ENCODE data around the gene KRAS. TPM values are rescaled to one million over a fixed set of nuclear protein-coding genes. Genes with fewer than 3 reads are reported as not detected.
"Not testable (repeated sequence)": the region's sequence is repeated elsewhere in the genome, so short reads cannot be mapped to it uniquely, and the experiment has no call there.

The KRAS gene
- 8.2 and 10.2 TPM in 2 replicates for total RNA-seq (2014; rRNA removed; shearing (Covaris generic))

DNA sequence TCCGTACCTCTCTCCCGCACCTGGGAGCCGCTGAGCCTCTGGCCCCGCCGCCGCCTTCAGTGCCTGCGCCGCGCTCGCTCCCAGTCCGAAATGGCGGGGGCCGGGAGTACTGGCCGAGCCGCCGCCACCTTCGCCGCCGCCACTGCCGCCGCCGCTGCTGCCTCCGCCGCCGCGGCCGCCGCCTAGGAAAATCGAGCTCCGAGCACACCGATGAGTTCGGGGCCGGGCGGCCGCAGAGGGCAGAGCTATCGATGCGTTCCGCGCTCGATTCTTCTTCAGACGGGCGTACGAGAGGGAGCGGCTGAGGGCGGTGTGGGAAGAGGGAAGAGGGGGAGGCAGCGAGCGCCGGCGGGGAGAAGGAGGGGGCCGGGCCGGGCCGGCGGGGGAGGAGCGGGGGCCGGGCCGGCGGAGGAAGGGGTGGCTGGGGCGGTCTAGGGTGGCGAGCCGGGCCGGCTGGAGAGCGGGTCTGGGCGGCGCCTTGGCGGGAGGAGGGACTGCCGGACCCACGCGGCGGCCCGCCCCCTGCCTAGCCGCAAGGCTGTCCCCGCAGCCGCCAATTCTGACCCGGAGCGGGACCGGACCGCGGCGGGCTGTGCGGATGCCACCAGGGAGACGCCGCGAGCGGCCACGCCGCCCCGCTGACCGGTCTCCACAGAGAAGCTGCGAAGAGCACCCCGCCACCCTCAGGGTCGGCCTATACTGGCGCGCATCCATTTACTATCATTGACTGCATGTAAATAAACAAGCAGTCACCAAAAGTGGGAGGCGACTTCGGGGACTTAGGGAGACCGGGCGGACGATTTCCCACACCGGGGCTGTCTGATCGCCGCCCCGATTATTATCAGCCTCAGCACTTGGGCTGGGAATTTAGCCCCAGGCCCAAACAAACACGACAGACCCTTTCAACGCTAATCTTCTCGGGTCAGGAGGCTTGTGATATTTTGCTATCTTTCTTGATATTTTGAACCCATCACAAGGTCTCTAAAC is at the start of gene KRAS:
Gene KRAS (minus strand): TSS at position 186 of the 987 bp plus-strand sequence.
- DNase-seq (ENCODE audit: low spot score) = peak; percentile 98

DNA sequence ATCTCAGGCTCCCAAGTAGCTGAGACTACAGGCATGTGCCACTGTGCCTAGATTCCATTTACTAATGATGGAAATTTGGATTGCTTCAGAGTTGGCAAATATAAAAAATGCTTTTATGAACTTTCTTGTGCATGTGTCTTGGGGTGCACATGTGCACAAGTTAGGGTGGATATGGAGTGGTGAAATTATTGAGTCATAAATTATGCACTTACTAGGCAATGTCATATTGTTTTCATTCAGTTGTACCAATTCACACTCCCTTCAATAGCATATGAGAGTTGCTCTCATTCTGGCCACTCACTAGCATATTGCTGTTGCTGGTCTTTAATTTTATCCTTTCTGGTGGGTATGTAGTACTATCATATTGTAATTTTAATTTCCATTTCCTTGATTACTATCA is 45.7 kb upstream of the KRAS start:
- no peak for DNase-seq (ENCODE audit: low spot score)

DNA sequence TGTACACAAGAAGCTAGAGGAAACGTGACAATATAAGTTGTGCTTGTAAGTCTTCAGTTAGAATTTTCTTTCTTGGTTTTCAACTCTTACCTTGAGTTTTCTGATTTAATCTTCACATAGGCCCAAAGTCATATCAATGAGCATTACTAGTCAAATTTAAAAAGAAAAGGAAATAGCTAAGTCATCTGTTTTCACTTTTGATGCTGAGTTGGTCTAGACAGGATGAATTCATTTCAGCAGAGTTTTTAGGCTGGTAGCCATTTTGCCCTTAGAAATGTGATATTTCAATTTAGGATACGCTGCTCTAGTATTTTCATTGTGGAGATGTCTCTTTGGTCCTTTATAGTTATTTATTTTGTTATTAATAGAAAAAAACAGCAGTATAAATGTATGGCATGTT is 44.6 kb upstream of the KRAS start:
- no peak for DNase-seq (ENCODE audit: low spot score)

DNA sequence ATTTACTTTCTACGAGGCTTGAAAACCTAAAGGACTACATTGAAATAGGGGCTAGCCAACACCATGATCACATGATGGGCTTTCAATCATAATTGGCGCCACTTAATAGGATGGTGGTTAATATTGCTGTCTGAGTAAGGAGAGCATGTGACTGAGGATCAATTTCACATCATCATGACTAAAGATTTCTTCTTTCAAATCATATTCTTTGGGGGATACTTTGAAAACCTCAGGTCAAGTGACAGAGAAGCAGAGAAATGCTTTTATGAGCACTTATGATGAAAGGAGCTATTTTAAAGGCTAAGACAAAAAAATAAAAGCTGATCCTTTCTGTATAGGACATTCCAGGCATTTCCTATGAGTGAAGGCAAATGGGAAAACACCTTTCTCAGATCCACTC is 42.9 kb upstream of the KRAS start:
- DNase-seq (ENCODE audit: low spot score) = no peak

DNA sequence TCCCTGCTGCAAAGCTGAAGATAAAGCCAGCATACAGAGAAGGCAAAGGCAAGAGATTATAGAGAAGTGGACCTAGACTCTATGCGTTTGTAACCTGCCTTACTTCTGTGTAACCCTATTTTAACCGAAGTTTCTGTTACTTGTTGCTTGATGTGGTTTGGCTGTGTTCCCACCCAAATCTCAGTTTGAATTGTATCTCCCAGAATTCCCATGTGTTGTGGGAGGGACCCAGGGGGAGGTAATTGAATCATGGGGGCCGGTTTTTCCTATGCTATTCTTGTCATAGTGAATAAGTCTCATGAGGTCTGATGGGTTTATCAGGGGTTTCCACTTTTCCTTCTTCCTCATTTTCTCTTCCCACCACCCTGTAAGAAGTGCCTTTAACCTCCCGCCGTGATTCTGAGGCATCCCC is 42.1 kb upstream of the KRAS start:
- DNase-seq (ENCODE audit: low spot score) = not testable (repeated sequence)

DNA sequence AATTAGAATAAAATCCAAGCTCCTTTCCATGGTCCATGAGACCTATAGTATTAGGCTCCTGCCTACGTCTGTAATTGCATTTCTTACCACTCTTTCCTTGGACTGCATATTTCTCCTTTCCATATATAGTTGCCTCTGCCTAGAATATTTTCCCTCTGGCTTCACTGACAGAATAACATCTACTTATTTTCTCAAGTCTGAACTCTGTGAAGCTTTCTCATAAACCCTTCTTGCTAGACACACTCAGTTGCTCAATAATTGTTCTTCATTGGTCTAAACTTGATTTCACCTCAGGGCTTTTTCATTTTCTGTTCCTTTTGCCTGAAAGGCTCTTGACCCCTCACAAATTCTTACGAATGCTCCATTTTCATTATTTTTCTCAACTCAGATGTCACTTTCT is 36.9 kb upstream of the KRAS start:
- no peak for DNase-seq (ENCODE audit: low spot score)

DNA sequence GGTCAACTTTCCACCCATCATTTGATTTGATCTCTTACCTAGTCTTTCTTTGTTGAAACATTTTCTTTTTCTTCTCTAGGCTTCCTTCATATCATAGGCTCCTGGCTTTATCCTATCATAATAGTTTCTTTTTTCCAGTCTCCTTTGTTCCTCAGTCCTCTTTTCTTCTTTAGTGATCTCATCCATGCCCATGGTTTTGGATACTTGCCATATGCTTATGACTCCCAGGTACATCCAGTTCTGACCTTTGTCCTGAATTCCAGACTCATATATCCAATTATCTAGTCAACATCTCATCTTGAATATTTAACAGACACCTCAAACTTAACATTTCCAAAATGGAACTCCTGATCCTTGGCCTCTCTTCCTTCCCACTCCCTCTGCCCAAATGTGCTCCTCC is 36.1 kb upstream of the KRAS start:
- DNase-seq (ENCODE audit: low spot score) = no peak

DNA sequence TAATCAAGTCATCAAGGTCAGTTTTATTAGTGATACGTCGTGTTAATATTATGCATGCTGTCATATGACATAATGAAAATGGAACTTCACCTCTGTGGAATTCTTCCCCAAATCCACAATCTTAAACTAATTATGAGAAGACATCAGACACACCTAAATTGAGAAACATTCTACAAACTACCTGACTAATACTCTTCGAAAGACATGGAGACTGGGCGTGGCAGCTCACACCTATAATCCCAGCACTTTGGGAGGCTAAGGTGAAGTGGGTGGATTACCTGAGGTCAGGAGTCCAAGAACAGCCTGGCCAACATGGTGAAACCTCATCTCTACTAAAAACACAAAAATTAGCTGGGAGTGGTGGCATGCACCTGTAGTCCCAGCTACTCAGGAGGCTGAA is 33.3 kb upstream of the KRAS start:
- no peak for DNase-seq (ENCODE audit: low spot score)

DNA sequence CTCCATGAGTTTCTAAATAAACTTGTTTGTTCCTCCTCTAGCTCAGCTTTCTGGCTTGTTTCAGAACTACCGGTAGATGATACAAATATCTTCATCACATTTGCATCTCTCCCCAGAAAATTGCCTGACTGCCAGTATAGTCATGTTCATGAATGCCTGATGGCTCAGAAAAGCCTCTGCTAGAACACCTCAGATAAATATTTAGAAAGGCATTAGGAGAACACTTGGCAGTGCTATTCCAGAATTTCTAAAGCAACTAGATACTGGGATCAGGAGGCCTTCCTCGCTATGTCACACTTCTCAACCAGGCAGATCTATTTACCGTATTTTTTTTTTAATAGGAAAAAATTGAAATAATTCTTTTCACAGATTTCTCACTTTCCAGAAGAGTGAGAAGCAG is 32.3 kb upstream of the KRAS start:
- no peak for DNase-seq (ENCODE audit: low spot score)

DNA sequence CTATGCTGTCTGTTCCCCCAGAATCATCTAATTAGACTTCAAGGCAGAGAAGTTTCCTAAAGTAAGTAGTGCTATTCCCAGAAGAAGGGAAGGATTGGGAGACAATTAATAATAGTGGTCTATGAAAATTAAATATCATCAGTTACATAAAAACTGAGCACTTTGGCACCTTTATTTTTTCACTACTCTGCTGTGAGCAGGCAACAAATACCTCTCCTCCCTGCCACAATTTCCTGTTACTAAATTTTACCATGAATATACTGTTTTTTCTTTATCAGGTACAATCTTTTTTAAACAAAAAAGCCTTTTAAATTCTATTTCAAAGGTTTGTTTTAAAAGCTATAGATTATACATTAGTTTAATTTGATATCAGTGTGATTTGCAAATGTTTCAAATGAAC is 29.4 kb upstream of the KRAS start:
- no peak for DNase-seq (ENCODE audit: low spot score)

DNA sequence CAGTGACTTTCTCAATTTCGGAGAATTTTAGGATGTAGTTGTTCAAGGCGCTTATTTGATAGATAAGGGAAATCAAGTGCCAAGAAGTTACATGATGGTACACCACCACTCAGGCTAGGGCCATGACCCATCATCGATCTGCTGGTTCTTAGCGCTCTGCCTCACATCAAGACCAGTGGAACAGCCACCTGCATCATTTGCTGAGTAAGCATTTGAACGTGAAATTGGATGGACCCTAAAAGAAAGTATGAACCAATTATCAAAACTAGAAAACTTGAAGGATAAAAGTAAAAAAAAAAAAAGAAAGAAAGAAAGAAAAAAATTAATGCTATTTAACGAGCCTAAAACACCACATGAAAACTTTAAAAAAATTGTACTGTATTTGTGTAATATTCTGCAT is 27.5 kb upstream of the KRAS start:
- no peak for DNase-seq (ENCODE audit: low spot score)

DNA sequence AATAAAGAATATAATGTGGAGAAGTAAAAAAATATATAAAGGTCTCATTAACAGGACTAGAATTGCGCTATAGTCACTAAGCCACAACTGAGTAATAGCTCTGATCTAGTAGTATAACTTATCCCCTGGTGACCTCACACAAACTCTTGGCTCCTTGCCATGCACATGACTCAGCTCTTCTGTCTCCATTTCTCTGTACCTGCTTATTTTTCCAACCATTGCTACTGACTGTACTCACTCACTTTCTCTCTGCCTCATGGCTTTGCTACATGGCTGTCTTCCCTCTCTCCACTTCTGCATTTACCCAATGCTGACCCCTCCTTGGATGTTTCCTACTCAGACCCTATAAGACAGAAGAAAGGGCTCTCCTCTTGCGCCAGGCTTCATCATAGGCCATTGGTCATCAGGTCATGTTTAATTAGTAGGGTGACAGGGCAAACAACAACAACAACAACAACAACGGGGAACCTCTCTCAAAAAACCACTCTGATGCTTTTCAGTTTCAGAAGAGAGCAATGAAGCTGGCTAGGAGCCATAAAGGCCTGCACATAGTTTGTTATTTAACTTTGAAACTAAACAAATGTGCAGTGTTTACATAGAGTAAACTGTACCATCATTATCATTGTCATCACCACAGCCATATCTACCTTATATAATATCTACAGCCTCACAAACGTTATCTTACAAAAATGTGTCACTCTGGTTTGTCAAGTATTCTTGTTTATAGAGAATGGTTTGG is 25.6 kb upstream of the KRAS start:
- DNase-seq (ENCODE audit: low spot score) = peak; percentile 77

DNA sequence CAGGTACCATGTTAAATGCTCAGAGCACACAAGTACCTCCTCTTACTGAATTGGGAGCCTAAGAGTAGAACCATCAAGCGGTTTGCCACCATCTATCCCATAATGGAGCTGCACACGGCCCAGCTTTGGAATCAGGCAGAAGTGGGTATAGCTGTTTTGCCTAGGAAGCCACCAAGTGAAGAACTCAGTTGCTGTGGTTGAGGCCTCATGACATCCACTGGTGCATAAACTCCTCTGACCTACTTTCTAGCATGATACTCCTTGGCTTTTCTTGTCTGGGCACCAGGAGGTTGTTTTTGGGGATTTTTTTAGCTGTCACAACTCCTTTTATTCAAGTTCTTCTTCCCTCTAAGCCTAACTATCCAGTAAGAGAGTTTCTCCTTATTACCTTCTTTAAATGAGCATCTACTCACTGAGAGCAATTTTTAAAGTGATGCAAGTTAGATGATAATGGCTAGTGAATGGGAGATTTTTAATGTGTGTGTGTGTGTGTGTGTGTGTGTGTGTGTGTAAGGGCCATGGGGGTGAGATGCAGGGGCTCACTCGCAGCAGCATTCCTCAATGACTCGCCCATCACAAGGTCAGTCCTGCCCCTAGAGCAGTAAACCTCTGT is 20.9 kb upstream of the KRAS start:
- no peak for DNase-seq (ENCODE audit: low spot score)

DNA sequence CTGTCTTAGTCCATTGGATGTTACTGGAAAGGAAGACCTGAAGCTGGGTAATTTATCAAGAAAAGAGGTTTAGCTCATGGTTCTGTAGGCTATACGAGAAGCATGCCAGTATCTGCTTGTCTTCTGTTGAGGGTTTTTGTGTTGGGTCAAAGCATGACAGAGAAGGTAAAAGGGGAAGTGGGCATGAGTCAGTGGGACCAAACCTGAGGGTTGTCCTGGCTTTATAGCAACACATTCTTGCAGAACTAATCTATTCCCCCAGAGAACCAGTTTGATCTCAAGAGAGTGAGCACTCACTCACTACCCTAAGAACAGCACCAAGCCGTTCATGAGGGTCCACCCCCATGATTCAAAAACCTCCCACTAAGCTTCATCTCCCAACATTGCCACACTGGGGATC is 19.0 kb upstream of the KRAS start:
- no peak for DNase-seq (ENCODE audit: low spot score)

DNA sequence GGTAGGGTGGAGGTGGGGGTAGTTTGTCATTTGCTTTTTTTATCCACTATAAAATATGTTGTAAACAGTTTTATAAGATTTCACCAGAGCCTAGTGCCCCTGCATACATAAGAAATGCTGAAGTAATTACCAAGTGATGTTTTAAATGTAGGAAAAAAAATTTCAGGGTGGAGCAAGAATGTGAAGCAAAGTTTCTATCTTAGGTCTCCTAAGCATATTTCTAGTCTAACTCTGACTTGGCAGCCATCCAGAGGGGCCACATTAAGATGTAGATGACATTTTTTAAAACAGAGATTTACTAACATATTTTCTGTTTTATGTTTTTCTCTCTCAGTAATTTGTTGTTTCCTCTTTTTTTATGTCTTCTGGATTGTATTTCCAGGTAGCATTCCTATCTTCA is 15.8 kb upstream of the KRAS start:
- DNase-seq (ENCODE audit: low spot score) = no peak

DNA sequence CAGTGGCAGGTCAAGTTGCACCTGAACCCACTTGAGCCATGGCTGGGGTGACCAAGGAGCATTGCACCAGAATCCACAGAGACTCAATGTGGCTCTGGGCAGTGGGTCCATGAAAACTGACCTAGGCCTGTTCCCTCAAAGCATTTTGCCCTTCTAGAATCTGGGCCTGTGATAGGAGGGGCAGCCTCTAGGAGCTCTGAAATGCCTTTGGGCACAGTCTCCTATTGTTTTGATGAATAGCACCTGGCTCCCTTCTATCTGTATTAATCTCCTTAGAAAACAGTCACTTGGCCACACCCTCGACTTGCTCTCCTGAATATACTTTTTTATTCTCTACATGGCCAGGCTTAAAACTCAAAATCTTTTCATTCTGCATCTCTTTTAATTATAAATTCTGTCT is 14.1 kb upstream of the KRAS start:
- DNase-seq (ENCODE audit: low spot score) = no peak

DNA sequence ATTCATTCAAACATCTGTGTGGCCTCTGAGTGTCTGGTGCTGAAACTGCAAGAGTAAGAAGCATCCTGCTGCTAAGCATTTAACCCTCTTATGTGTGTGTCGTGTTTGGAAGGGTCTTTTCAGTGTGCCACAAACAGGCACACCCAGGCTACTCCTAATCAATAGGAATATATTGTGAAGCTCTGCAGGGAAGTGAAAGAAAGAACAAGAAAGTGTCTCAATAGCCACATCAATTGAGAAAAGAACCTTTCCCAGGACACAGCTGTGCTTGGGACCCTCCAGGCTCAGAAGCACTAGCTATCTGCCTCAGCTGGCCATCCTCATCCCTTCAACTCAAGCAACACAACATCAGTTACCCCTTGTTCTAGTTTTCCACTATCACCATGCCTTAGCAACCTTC is 13.4 kb upstream of the KRAS start:
- no peak for DNase-seq (ENCODE audit: low spot score)

DNA sequence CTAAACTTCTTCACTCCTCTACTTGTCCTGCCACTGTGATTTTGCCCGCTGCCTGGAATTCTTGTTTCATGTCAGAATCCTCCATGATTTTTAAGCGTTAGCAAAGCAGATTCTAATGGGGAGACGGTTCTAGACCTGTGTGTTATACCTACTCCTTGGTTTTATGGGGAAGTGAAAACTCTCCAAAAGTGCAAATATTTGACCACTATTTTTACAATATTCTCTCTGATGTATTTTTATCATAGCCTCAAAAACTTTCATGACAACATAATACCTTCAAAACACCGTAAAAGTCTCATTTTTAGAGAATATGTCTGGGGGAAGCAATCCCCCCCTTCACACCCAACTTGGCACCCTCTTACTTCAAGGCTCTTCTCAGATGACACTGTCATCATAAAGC is 12.9 kb upstream of the KRAS start:
- DNase-seq (ENCODE audit: low spot score) = no peak

DNA sequence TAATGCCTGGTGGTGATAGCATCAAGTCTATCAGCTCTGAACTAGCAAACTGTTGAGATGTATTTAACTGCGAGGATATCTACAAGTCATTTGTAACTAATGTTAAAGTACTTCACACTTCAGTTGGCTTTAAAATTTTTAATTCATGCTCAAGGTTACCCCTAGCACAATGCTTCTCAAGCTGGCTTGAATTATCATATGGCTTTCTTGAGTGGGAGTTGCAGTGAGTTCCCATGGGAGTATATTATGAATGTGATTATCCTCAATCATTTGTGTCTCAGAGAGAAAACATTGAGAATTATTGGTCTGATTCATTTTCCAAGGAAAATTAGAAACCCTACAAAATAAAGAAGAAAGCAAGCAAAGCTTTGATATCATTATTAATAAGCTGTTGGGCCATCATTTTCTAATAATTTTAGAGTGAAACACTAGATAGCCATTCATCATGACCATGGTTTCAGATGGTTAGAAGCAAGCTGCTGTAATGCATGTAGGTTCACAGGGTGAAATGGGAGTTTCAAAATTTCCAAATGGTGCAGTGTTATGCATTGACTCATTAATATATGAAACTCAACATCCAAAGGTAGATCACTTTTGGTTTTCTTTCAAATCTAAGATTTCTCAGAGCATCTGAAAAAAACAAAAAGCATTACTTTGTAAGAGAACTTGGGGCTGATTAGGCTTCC is 11.8 kb upstream of the KRAS start:
- no peak for DNase-seq (ENCODE audit: low spot score)

DNA sequence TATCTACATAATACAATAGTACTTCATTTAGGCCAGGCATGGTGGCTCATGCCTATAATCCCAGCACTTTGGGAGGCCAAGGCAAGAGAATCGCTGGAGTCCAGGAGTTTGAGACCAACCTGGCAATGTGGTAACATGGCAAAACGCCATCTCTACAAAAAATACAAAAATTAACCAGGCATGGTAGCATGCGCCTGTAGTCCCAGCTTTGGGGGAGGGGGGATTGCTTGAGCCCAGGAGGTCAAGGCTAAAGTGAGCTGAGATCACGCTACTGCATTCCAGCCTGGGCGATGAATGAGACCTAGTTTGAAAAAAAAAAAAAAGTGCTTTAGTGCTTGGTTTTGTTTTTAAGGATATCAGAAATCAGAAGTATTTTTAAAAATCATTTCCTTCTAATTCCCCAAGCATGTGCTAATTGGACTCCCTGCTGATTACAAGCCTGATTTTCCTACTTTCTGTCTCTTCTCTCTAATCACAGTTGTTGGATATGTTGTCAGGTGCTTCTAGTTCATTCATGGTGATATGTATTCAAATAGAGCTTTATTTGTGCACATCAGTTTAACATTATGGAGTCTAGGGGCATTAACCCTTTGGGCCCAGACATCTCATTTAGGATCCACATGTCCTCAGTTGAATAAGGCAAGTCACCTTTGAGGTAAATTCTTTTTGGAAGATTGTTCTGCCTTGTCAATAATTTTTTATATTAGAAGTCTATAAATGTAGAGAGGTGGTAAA is 7.0 kb upstream of the KRAS start:
- DNase-seq (ENCODE audit: low spot score) = no peak

DNA sequence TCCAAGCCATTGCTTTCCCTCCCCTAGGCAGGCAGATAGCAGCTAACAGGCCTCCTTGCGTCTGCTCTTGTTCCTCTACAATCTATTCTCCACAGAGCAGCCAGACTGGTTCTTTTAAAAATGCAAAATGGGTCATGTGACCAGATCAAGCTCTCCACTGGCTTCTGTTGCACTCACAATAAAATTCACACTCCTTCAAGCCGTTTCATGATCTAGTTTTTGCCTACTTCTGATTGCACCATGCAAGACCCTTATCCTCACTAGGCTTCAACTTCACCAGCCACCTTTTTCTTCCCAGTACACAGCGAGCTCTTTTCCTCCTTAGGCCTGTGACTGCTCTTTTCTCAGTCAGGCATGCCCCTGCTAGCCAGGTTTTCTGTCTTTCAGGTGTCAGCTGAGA is 6.1 kb upstream of the KRAS start:
- no peak for DNase-seq (ENCODE audit: low spot score)

Measured in HT-29 (cell line).